GM06990 (cell line): Measurements from ENCODE around the gene RGS10.

ENCODE experiments used
- DNase-seq: peaks from one replicate; pipeline ENCODE4 v3.0.0-alpha.2; 2011; ENCODE audit not compliant: insufficient read length; ENCODE audit errors: extremely low read depth
- H3K27me3 ChIP-seq: replicated peaks from 2 replicates; pipeline ENCODE4 v1.6.0; 2011; ENCODE audit warnings: low read length; ENCODE audit not compliant: control insufficient read depth, insufficient read depth
- H3K36me3 ChIP-seq: 2 replicates; pipeline ENCODE4 v1.5.1; 2011; ENCODE audit warnings: low read length; ENCODE audit not compliant: control insufficient read depth, insufficient read depth
- H3K4me3 ChIP-seq: replicated peaks from 2 replicates; pipeline ENCODE4 v1.5.1; 2011; ENCODE audit warnings: low read depth, mild to moderate bottlenecking, control low read depth, low read length
- TF ChIP-seq, protein P1 (sequence below): IDR thresholded peaks from 2 replicates; pipeline ENCODE4 v1.5.1; 2011; ENCODE audit warnings: low read length, control low read depth, mild to moderate bottlenecking, inconsistent platforms; ENCODE audit not compliant: insufficient read depth, poor library complexity, severe bottlenecking

RGS10 gene

DNA sequence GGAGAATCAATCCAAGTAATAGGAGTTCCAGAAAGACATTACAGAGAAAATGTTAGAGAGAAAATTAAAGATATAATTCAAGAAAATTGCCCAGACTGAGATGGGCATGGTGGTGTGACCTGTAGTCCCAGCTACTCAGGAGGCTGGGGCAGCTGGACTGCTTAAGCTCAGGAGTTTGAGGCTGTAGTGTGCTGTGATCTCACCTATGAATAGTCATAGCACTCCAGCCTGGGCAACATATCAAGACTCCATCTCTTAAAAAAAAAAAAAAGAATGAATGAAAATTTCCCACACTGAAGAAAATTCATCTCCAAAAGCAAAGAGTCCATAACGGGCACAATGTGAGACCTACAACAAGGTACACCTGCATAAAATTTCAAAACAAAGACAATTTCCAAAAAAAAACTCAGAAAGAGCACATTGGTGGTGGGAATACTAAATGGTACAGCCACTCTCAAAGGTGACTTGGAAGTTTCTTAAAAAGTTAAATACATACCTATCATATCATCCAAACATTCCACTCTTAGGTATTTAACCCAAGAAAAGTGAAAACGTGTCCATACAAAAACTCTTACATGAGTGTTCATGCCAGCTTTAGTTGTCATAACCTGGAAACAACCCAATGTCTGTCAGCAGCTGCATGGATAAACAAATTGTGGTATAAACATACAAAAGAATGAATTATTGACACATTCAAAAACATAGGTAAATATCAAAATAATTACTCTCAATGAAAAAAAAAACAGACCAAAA lies 6.9 kb upstream of the RGS10 start:
- TF ChIP-seq, protein P1, sequence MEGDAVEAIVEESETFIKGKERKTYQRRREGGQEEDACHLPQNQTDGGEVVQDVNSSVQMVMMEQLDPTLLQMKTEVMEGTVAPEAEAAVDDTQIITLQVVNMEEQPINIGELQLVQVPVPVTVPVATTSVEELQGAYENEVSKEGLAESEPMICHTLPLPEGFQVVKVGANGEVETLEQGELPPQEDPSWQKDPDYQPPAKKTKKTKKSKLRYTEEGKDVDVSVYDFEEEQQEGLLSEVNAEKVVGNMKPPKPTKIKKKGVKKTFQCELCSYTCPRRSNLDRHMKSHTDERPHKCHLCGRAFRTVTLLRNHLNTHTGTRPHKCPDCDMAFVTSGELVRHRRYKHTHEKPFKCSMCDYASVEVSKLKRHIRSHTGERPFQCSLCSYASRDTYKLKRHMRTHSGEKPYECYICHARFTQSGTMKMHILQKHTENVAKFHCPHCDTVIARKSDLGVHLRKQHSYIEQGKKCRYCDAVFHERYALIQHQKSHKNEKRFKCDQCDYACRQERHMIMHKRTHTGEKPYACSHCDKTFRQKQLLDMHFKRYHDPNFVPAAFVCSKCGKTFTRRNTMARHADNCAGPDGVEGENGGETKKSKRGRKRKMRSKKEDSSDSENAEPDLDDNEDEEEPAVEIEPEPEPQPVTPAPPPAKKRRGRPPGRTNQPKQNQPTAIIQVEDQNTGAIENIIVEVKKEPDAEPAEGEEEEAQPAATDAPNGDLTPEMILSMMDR = no peak
- no peak for DNase-seq

GRCh38 chr10:119546009-119546408 lies 3.5 kb upstream of the RGS10 start:
- Histone ChIP-seq H3K27me3 (no peaks in the 10 kb centered on the region), H3K36me3 (no peaks in the 10 kb centered on the region)

More for the DNA sequence above, 6.9 kb upstream of the RGS10 start:
- Histone ChIP-seq H3K27me3 (no peaks in the 10 kb centered on the region), H3K4me3 (no peak overlapping the region), H3K36me3 (no peaks in the 10 kb centered on the region)

DNA sequence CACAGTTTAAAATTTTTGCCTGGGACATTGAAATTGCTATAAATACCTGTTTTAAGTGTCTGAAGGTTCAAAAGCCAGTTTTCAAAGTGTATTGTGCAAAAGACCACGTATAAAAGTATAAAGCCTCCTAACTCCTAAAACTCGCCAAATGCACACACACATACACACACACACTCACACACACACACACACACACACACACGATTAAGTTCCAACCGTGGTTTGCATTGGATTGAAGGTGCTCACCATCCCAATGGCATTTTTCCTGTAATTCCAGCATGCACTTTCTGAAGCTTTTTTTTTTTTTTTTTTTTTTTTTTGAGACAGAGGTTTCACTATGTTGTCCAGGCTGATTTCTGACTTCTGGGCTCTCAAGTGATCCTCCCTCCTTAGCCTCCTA lies 2.8 kb upstream of the RGS10 start:
- no peaks in the 10 kb centered on the region for H3K27me3 ChIP-seq
- no peaks in the 10 kb centered on the region for H3K36me3 ChIP-seq
- no peak for DNase-seq
- TF ChIP-seq, protein P1 = no peak
- H3K4me3 ChIP-seq = no peak overlapping the region

More at GRCh38 chr10:119546009-119546408, 3.5 kb upstream of the RGS10 start:
- no peak for DNase-seq
- H3K4me3 ChIP-seq = no peak overlapping the region
- TF ChIP-seq, protein P1 = no peak

GRCh38 chr10:119543814-119544642 lies 1.5 kb upstream of the RGS10 start:
- TF ChIP-seq, protein P1 = no peak
- H3K36me3 ChIP-seq = no peaks in the 10 kb centered on the region
- no peak overlapping the region for H3K4me3 ChIP-seq
- H3K27me3 ChIP-seq = no peaks in the 10 kb centered on the region
- DNase-seq = no peak

- TF ChIP-seq, protein P1 = peak; percentile 90
- peak; percentile 79 for DNase-seq
- no peaks in the 10 kb centered on the region for H3K36me3 ChIP-seq
- H3K27me3 ChIP-seq = no peaks in the 10 kb centered on the region
- peak overlapping the region; percentile 91 for H3K4me3 ChIP-seq
Measured at GRCh38 chr10:119542988-119543813, 682 bp upstream of the RGS10 start.
